WTC11 (cell line): ENCODE results near the gene CNTNAP1. TPM values are rescaled to one million over a fixed set of nuclear protein-coding genes. Genes with fewer than 3 reads are reported as not detected.

ENCODE experiments used
- ATAC-seq: fragments of 200-7000 bp; cut with Tn5 transposase; 2 replicates; pipeline ENCODE4 v1.10.0; 2021; ENCODE audit warnings: mild to moderate bottlenecking, moderate library complexity
- CTCF ChIA-PET: fragments of 300-600 bp; sonication (Branson Sonifier 250); formaldehyde crosslinking; loops from one replicate; lab custom pipeline; 2021; ENCODE audit warnings: antibody characterized with exemption; lab: Charles Lee
- POLR2A ChIA-PET: fragments of 350-600 bp; sonication (Branson Sonifier 250); formaldehyde crosslinking; loops from one replicate; lab custom pipeline; 2021; ENCODE audit warnings: antibody characterized with exemption; lab: Charles Lee
- DNase-seq: peaks from one replicate; pipeline ENCODE4 v3.0.0; 2021; ENCODE audit warnings: low spot score
- H3K27ac Mint-ChIP-seq: 2 replicates; pipeline ENCODE4 v1.8.0; 2021; ENCODE audit warnings: mixed read lengths
- H3K27me3 Mint-ChIP-seq: 2 replicates; pipeline ENCODE4 v1.8.0; 2021; ENCODE audit warnings: low read depth, mild to moderate bottlenecking, moderate library complexity, mixed read lengths
- H3K36me3 Mint-ChIP-seq: 2 replicates; pipeline ENCODE4 v1.8.0; 2021; ENCODE audit warnings: mixed read lengths
- H3K4me1 Mint-ChIP-seq: 2 replicates; pipeline ENCODE4 v1.8.0; 2022; ENCODE audit warnings: mixed read lengths
- H3K4me3 Mint-ChIP-seq: 2 replicates; pipeline ENCODE4 v1.8.0; 2021; ENCODE audit warnings: mild to moderate bottlenecking, moderate library complexity, mixed read lengths
- H3K9me3 Mint-ChIP-seq: 2 replicates; pipeline ENCODE4 v1.8.0; 2021; ENCODE audit warnings: mixed read lengths
- AR ChIP-seq: fragments of 250-450 bp; sonication (Bioruptor Pico); IDR thresholded peaks from 2 replicates; pipeline ENCODE4 v1.9.0; 2021; ENCODE audit warnings: mild to moderate bottlenecking
- CREM ChIP-seq: sonication (generic); formaldehyde crosslinking; IDR thresholded peaks from 2 replicates; pipeline ENCODE4 v1.8.1; 2022; ENCODE audit warnings: mild to moderate bottlenecking, missing genetic modification reagents, moderate library complexity
- CTCF ChIP-seq: fragments of 200-600 bp; IDR thresholded peaks from 2 replicates; pipeline ENCODE4 v1.8.0; 2022; ENCODE audit warnings: antibody characterized with exemption
- ETV6 ChIP-seq: sonication (generic); formaldehyde crosslinking; IDR thresholded peaks from 2 replicates; pipeline ENCODE4 v1.8.1; 2022; ENCODE audit warnings: mild to moderate bottlenecking, missing genetic modification reagents
- FOXJ3 ChIP-seq: sonication (generic); formaldehyde crosslinking; IDR thresholded peaks from 2 replicates; pipeline ENCODE4 v1.9.0; 2021; ENCODE audit warnings: missing genetic modification reagents, mild to moderate bottlenecking, borderline replicate concordance
- FOXP1 ChIP-seq: sonication (generic); formaldehyde crosslinking; IDR thresholded peaks from 2 replicates; pipeline ENCODE4 v1.8.0; 2022; ENCODE audit warnings: missing genetic modification reagents, mild to moderate bottlenecking, moderate library complexity, borderline replicate concordance
- FOXP4 ChIP-seq: sonication (generic); formaldehyde crosslinking; IDR thresholded peaks from 2 replicates; pipeline ENCODE4 v1.8.0; 2022; ENCODE audit warnings: mild to moderate bottlenecking, missing genetic modification reagents
- GTF2I ChIP-seq: fragments of 250-450 bp; sonication (Bioruptor Pico); conservative IDR thresholded peaks from 2 replicates; pipeline ENCODE4 v1.4.0; 2021; ENCODE audit warnings: mild to moderate bottlenecking
- IRF1 ChIP-seq: sonication (generic); formaldehyde crosslinking; IDR thresholded peaks from 2 replicates; pipeline ENCODE4 v1.8.0; 2023; ENCODE audit warnings: missing genetic modification reagents
- IRF2 ChIP-seq: sonication (generic); formaldehyde crosslinking; IDR thresholded peaks from 2 replicates; pipeline ENCODE4 v1.8.0; 2022; ENCODE audit warnings: low read depth, missing genetic modification reagents, borderline replicate concordance
- MYBL2 ChIP-seq: sonication (generic); formaldehyde crosslinking; IDR thresholded peaks from 2 replicates; pipeline ENCODE4 v1.8.1; 2023; ENCODE audit warnings: mild to moderate bottlenecking, moderate library complexity, missing genetic modification reagents
- NR3C1 ChIP-seq: sonication (generic); formaldehyde crosslinking; conservative IDR thresholded peaks from 2 replicates; pipeline ENCODE4 v1.8.1; 2023; ENCODE audit warnings: low read depth, mild to moderate bottlenecking, missing genetic modification reagents
- OVOL2 ChIP-seq: fragments of 250-450 bp; sonication (Bioruptor Pico); IDR thresholded peaks from 2 replicates; pipeline ENCODE4 v1.9.0; 2021; ENCODE audit warnings: mild to moderate bottlenecking, borderline replicate concordance
- TEAD1 ChIP-seq: sonication (generic); formaldehyde crosslinking; IDR thresholded peaks from 2 replicates; pipeline ENCODE4 v1.8.0; 2022; ENCODE audit warnings: mild to moderate bottlenecking, missing genetic modification reagents
- USF1 ChIP-seq: sonication (generic); formaldehyde crosslinking; IDR thresholded peaks from 2 replicates; pipeline ENCODE4 v1.8.0; 2022; ENCODE audit warnings: mild to moderate bottlenecking, missing genetic modification reagents
- ZNF138 ChIP-seq: sonication (generic); formaldehyde crosslinking; conservative IDR thresholded peaks from 2 replicates; pipeline ENCODE4 v1.8.1; 2022; ENCODE audit warnings: mild to moderate bottlenecking, moderate library complexity, missing genetic modification reagents
- ZNF219 ChIP-seq: sonication (generic); formaldehyde crosslinking; IDR thresholded peaks from 2 replicates; pipeline ENCODE4 v1.8.0; 2023; ENCODE audit warnings: missing genetic modification reagents, mild to moderate bottlenecking, borderline replicate concordance
- ZNF396 ChIP-seq: fragments of 250-450 bp; sonication (Bioruptor Pico); IDR thresholded peaks from 2 replicates; pipeline ENCODE4 v1.8.0; 2021; ENCODE audit warnings: mild to moderate bottlenecking, moderate library complexity, borderline replicate concordance
- ZNF512 ChIP-seq: sonication (generic); formaldehyde crosslinking; IDR thresholded peaks from 2 replicates; pipeline ENCODE4 v1.8.1; 2022; ENCODE audit warnings: missing genetic modification reagents, borderline replicate concordance
- total RNA-seq: library from RNA; stranded (reverse); gene quantifications from 3 replicates; pipeline ENCODE4 v1.2.3, GENCODE V29; 2021

The CNTNAP1 gene
- total RNA-seq, 1 experiment from 2014 or later = 12.1 TPM

GRCh38 chr17:42700586-42701289 is 18.4 kb downstream of the CNTNAP1 start (continued):
- TF ChIP-seq ZNF512 (CRISPR knock-in tag) (no peak), ZNF219 (CRISPR knock-in tag) (no peak), USF1 (CRISPR knock-in tag) (no peak), OVOL2 (CRISPR knock-in tag) (no peak), ZNF138 (no peak), MYBL2 (CRISPR knock-in tag) (no peak), IRF2 (CRISPR knock-in tag) (no peak), IRF1 (CRISPR knock-in tag) (no peak), CREM (no peak), TEAD1 (CRISPR knock-in tag) (no peak), CTCF (no peak)

GRCh38 chr17:42702446-42702845 is 20.1 kb downstream of the CNTNAP1 start:
- H3K27me3 Mint-ChIP-seq = no peaks in the 10 kb centered on the region
- DNase-seq = no peak
- H3K27ac Mint-ChIP-seq = no peak overlapping the region
- ChIA-PET POLR2A (no interaction called here), CTCF (interaction anchor here (1.0 to 4.0 kb wide), 2 partner anchors 27 to 124 kb away, joined by 3 to 17 read pairs; partner anchors contain the start of gene PSMC3IP)
- ATAC-seq = no peak
- H3K9me3 Mint-ChIP-seq = no peaks in the 10 kb centered on the region
- peaks cover 30% of the 10 kb centered on the region for H3K36me3 Mint-ChIP-seq
- H3K4me1 Mint-ChIP-seq = peaks cover 2% of the 10 kb centered on the region; the same call in 1 of the 2 replicates
- no peak overlapping the region for H3K4me3 Mint-ChIP-seq
- TF ChIP-seq FOXP4 (CRISPR knock-in tag) = no peak
- TF ChIP-seq AR = no peak
- TF ChIP-seq FOXJ3 (CRISPR knock-in tag) = no peak
- TF ChIP-seq ZNF512 (CRISPR knock-in tag) = no peak
- no peak for TF ChIP-seq FOXP1 (CRISPR knock-in tag)
- no peak for TF ChIP-seq ETV6 (CRISPR knock-in tag)
- TF ChIP-seq ZNF396 = no peak
- TF ChIP-seq NR3C1 (CRISPR knock-in tag) = no peak
- TF ChIP-seq GTF2I = no peak
